ENCODE data around the gene MBP.

DNA sequence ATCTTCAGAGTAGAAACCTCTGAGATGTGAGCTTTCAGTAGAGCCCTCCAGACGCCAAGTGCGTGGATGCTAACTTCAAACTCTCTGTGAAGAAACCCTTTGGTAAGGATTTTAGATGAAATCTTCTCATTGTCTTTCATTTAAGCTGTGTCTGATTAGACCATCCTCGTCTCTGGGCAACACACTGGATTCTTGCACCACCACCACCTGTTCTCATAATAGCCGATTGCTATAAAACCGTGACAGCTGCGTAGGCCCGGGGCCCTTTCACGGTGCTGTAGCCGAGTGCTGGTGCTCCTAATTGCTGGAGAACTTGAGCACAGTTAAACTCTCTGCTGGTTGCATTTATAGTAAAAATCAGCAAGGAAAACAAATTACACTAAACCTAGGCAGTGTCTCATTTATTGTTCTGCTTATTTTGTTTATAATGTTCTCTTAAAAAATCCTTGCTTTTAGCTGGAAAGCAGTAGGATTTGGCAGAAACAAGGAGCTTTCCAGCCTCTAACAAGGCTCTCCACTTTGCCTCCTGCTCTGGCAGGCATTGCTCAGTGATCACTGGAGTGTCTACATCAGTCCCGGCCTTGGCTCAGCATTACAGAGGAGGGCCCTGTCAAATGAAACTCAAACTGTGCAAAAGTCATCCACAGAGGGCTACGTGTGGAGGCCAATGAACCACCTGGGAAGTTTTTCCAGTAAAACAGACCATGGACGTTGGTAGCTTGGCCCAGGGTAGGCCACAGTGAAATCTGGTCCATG is 40.9 kb upstream of the MBP start:
- TF ChIP-seq POLR2A (IDR thresholded peaks at IDR 0.05; ENCODE audit: low read depth, low read length) (no peak), RAD21 (IDR thresholded peaks at IDR 0.05; ENCODE audit: low read length) (no peak), CHD1 (IDR thresholded peaks at IDR 0.05; ENCODE audit: low read depth, low read length) (no peak), CEBPB (IDR thresholded peaks at IDR 0.05; ENCODE audit: low read depth, low read length) (no peak), RFX5 (IDR thresholded peaks at IDR 0.05; ENCODE audit: low read depth, low read length) (no peak), NFE2L2 (IDR thresholded peaks at IDR 0.05; ENCODE audit: low read depth, low read length) (no peak)
- TF ChIP-seq, protein P1, sequence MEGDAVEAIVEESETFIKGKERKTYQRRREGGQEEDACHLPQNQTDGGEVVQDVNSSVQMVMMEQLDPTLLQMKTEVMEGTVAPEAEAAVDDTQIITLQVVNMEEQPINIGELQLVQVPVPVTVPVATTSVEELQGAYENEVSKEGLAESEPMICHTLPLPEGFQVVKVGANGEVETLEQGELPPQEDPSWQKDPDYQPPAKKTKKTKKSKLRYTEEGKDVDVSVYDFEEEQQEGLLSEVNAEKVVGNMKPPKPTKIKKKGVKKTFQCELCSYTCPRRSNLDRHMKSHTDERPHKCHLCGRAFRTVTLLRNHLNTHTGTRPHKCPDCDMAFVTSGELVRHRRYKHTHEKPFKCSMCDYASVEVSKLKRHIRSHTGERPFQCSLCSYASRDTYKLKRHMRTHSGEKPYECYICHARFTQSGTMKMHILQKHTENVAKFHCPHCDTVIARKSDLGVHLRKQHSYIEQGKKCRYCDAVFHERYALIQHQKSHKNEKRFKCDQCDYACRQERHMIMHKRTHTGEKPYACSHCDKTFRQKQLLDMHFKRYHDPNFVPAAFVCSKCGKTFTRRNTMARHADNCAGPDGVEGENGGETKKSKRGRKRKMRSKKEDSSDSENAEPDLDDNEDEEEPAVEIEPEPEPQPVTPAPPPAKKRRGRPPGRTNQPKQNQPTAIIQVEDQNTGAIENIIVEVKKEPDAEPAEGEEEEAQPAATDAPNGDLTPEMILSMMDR (conservative IDR thresholded peaks at IDR 0.05; ENCODE audit: low read depth, low read length) = no peak
- TF ChIP-seq, protein P2, sequence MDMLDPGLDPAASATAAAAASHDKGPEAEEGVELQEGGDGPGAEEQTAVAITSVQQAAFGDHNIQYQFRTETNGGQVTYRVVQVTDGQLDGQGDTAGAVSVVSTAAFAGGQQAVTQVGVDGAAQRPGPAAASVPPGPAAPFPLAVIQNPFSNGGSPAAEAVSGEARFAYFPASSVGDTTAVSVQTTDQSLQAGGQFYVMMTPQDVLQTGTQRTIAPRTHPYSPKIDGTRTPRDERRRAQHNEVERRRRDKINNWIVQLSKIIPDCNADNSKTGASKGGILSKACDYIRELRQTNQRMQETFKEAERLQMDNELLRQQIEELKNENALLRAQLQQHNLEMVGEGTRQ (IDR thresholded peaks at IDR 0.05; ENCODE audit: low read depth, low read length) = no peak

Data from IMR-90 (cell line).